Activated gamma-delta T cell treated with Interleukin-2 at 50 U/mL for 16 hours (primary cell): ENCODE measurements around the gene BACH2.
"Not testable (repeated sequence)": the region's sequence is repeated elsewhere in the genome, so short reads cannot be mapped to it uniquely, and the experiment has no call there.

Experiments
- DNase-seq: peaks from one replicate; pipeline ENCODE4 v3.0.0-alpha.2; 2020

Gene BACH2

DNA sequence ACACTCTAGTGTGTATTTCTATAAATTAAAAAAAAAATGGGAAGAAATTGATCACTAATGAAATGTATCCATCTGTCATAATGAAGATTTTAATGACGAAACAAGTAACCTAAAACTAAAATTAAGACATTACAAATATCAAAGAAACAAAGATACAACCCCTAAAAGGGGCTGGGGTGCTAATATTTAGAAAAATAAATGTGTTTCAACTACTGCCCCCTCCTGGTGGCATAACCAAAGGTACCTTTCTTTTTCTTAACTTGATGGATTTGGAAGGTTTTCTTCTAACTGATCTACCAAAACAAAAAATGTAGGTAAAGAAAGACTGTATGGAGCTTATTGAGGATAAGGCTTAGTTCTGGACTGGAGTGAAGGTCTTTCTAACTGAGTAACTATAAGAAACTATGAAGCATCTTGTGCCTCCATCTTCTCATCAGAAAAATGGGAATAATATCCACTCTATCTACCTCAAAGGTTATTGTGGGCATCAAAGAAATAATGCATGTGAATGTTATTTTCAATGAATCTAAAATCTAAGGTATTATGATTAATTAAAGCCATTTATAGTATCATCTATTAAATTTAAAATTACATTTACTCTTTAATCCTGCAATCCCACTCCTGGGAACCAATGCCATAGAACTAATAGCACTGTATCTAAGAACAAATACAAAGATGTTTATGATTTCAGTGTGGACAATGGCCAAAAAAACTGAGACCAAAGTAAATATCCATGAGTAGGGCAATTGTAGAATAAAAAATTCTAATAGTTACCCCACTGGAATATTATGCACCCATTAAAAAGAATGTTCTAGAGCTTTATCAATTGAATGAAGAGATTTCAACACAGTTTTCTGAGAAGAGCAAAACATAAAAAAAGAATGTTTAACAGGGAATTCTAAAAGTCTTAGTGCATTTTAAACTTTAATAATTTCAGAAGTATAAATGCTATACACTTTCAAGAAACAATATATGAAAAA is 117.2 kb downstream of the BACH2 start:
- no peak for DNase-seq

DNA sequence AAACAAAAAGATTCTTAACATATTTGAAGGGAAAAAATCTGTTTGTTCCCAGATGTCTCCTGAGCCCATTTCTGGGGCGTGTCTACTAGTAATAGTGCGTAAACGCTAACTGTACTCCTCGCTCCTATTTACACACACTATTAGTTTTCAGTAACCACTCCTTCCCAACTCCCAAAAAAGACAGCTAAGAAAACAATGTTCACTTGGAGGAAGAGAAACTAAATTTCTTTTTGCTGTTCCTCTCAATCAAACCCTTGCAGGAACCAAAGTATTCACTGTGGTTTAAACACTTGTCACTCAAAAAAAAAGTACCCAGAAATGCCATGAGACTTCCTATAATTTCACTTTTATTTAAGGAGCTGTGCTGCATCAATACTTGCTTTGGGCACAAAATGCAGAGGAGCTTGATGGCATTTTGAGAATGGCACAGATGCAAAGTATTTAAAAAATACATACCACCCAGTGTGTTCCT is 118.2 kb downstream of the BACH2 start:
- no peak for DNase-seq

DNA sequence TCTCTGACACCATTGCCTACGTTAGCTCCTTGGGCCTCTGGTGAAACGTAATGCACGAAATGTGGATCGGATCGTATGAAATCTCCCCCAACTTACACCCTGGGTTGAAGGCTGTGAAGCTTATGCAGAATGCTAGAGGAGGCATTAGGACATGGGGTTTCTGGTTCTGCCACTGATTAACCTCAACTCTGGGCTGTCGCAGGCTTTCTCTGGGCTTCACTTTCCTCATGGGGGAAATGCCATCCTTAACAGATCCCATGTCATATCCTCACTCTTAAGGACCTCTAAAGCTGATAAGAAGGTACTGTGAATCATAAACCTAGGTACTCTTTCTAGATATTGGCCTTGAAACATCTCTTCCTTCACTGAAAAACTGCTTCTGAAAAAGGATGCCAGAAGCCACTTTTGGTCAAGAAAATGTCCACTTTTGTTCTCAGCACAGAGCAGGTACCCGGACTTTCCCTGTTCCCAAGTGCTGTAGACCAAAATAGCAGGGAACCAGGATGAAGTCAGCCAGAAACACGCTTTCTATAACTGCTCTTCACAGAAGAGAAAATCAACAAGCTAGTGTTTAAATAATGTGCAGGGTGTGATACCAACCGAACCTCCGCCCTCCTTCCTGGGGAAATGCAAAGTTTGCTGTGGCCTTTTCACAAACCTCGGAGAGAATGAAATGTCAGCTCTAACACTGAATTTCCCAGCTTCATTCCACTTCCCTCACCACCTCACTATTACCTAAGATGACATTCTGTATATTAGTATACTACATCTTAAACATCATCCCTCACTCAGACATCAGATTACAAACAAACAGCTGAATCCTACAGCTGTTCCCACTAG is 118.9 kb downstream of the BACH2 start:
- DNase-seq: no peak

DNA sequence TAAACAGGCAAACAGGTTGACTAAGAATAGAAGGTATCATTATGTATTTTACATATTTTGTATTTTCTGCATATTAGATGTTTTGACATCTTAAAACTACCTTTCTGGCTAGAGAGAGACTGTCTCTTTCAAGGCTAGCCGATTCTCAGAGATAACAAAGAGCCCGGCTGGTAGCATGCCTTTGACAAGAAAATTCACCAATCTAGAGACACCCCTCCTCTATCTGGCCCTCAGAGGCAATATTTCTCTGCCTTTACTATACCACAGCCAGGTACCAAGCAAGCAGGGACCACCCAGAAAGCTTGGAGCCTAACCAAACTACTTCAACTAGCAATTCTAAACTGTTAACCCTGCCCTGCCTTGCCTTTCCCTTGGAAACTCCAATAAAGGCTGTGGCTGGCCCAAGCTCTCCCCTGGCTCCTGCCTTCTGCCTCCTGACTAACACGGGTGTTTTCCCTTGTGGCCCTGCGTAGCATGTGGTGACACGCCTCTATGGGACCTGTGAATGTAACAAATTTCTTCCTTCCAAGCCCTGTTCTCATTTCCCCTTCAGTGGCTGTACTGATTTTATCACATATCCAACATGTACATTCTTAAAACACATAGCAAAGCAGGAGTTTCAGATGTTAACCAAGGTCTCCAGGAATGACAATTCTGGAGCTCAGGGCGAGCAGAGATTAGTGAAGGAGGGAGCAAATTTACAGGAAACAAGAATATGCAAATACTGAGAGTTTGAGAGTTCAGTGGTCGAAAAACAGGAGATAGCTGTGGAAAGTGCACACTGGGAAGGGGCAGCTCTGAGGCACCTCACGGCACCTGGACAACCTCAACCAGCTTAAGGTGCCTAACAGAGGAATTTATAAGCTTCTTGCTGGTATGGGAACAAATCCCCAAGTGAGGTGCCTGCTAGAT is 120.8 kb downstream of the BACH2 start:
- no peak for DNase-seq

DNA sequence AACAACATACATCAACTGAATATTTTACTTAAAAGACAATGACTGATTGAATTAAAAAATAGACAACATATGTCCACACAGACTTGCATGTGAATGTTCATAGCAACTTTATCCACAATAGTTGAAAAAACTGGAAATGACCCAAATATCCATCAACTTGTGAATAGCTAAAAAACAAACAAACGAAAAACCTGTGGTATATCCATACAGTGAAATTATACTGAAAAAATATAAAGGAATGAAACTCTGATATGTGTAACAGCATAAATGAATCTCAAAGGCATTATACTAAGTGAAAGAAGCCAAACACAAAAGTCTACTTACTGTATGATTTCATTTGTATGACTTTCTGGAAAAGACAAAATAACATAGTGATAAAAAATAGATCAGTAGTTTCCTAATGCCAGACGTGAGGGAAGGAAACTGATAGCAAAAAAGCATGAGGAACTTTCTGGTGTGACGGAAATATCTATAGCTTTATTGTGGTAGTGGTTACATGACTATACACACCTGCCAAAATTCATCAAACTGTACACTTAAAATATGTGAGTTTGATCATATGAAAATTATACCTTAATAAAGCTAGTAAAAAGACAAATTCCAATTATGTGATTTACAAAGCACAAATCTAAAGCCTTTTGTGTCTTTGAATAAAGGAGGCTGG is 123.2 kb downstream of the BACH2 start:
- DNase-seq: no peak

DNA sequence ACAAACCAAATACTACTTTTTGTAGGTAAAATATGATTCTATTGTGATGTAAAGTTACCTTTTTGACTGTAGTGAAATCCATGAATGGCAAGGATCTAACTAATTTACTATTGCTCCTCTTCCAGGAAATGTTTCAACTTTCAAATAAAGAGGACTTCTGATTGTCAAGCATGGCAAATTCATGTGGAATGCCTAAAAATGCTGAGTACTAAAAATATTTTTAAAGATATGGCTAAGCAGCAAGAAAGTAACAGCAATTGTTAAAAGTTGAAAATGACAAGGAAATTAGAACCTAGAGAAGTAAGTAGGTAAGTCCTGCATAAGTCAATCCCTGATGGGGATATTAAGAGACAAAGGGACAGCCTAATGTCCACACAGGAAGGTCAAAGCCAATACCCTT is 126.0 kb downstream of the BACH2 start:
- no peak for DNase-seq

DNA sequence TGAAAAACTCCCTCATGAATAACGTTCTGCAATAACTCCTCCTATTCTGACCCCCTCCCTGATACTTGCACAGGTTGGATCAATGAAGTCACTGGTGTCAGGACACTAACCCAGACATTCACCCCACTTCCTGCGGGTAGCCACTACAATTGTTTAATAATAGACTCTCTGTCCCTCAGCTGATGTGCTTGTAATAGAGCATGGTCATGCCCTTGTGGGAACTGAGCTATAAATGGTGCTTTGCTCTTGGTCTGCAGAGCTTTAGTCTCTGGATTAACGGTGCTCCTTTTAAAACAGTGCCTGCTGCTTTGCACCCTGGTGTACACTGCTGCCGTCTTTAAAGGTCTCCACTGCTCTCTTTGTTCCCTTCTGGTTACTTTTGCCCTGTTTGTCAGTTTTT is 127.3 kb downstream of the BACH2 start:
- DNase-seq: no peak

DNA sequence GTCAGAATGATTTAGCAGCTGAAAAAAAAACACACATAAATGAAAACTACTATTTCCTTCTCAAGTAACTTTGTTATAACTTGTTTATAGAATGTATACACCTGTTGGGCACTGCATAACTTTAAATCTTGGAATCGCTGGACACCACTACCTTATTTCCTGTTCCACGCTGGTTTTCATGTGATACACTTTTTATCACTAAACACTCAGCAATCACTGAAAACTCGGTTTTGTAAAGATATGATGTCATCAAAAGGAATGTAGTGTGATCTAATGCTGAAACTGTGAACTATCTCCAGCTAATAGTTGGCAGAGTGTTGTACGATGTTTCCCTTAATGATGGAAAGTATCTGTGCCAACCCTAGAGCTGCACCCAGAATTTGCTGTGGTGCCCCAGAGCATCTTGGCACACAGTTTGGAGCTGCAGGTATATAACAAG is 127.9 kb downstream of the BACH2 start:
- DNase-seq: no peak

DNA sequence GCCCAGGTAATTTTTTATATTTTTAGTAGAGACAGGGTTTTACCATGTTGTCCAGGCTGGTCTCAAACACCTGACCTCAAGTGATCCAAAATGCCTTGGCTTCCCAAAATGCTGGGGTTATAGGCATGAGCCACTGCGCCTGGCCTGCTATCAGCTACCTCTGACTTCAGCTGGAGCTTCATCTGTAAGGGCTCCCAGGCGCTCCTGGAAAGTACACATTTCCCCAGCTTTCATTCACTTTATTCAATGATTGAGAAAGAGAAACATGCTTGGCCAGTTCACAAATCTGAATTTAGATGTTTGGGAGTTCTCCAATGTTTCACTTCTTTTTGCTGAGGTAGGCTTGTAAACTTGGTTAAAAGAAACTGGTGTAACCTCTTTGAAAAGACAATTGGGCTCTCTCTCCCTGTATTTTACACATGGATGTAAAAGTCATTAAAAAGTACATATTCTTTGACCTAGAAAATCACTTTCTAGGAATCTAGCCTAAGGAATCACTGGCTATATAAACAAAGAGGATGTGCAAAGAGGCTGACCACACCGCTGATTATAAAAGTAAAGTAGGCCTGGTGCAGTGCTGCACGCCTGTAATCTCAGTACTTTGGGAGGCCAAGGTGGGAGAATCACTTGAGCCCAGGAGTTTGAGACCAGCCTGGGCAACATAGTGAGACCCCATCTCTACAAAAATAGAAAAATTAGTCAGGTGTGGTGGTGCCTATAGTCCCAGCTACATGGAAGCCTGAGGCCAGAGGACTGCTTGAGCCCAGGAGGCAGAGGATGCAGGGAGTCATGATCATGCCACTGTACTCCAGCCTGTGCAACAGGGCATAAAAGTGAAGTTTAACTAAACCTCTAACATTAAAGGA is 128.9 kb downstream of the BACH2 start:
- no peak for DNase-seq

DNA sequence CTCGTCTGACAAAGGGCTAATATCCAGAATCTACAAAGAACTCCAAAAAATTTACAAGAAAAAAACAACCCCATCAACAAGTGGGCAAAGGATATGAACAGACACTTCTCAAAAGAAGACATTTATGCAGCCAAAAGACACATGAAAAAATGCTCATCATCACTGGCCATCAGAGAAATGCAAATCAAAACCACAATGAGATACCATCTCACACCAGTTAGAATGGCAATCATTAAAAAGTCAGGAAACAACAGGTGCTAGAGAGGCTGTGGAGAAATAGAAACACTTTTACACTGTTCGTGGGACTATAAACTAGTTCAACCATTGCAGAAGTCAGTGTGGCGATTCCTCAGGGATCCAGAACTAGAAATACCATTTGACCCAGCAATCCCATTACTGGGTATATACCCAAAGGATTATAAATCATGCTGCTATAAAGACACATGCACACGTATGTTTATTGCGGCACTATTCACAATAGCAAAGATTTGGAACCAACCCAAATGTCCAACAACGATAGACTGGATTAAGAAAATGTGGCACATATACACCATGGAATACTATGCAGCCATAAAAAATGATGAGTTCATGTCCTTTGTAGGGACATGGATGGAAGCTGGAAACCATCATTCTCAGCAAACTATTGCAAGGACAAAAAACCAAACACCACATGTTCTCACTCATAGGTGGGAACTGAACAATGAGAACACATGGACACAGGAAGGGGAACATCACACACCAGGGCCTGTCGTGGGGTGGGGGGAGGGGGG is 130.3 kb downstream of the BACH2 start:
- not testable (repeated sequence) for DNase-seq

DNA sequence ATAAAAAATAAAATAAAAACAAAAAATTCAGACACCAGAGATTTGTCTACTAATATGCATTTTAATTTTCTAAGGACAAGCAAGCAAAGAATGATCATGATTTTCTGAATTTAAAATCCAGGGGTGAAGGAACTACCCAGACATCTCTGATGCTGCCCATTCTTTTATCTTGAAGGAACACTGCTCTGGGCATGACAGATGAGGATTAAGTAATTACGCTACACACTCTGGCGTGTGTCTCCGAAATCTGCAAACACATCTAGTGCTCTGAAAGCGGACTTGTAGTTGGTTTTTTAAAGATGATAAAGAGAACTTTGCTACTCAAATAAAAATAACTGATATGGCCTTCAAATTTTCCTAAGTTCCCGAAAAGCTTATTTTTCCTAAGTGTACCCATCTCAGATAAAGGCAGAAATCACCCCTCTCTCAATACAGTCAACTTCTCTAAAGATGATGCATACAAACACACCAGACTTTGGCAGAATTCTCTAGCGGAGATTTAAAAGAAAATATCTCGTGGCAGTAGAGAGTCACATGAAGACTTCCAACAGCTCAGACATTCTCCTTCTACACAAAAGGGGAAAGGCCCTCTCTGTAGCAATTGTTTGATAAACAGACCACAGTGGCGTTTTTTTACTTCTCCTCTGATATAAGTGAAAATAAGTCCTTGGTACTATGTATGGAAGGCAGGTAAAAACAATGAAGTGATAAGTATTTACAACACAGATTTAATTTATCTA is 133.8 kb downstream of the BACH2 start:
- DNase-seq: no peak

DNA sequence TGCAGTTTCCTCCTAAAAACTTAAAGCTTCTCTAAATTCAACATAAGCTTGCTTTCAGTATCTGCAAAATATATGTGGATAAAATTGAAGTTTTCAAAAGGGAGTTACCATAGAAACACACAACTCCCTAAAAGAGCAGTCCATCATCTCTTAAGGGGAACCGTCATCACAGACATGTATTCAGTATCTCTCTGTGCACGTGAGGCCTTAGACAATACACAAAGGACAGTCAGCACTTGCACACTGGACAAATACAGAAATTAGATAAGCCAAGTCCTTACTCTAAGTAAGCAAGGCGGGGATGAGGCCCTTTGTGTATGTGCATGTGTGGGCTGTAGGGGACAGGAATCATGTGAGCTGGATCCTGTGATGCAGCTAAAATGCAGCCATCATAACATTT is 136.6 kb downstream of the BACH2 start:
- DNase-seq: no peak

DNA sequence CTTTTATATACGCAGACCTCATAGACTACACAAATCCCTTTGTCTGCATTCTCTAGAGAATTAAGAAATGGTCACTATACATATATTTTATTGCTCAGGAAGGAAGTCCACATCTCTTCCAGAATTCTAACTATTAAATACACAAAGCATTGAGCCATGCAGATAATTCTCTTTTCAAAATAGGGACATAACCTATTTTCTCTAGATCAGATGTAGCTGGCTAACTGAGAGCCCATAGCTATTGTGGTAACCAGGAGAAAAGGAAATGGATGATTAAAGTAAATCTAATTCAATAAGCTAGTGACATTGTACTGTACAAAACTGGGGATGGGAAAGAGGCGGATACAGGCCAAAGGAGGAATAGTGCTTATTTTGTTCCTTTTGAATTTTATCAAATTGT is 137.2 kb downstream of the BACH2 start:
- DNase-seq: no peak

DNA sequence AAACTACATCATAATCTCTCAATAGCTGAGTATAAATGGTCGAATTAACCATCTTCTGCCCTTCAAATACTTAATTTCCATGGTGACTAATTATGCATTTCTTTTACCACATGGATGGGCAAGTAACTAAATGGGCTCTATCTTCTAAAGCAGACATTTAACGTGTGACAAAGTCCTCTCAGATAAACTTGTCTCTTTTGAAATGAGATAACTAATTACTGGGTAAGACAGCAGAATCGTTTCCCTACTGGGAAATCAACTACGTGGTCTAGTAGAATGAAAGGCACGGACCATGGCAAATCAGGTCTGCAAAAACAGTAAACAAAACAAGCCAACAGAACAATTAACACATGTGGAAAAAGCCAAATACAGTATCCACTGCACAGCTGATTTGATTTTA is 137.7 kb downstream of the BACH2 start:
- no peak for DNase-seq

DNA sequence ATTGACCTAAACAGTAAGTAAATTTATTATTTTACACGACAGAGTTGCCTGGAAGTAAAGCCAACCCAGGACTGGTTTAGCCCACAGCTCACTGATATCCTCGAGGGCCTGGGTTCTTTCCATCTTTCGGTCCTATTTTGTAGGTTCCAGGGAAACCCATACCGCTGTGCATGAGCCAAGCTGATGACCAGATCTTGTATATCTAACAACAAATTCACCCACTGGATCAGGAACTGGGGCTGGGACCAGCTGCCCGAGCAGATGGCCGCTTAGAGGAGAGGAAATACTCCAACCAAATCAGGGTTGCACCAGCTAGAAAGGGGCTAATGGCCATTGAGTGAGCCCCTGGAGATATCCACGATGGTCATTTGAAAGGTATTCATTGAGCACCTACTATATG is 139.2 kb downstream of the BACH2 start:
- no peak for DNase-seq

DNA sequence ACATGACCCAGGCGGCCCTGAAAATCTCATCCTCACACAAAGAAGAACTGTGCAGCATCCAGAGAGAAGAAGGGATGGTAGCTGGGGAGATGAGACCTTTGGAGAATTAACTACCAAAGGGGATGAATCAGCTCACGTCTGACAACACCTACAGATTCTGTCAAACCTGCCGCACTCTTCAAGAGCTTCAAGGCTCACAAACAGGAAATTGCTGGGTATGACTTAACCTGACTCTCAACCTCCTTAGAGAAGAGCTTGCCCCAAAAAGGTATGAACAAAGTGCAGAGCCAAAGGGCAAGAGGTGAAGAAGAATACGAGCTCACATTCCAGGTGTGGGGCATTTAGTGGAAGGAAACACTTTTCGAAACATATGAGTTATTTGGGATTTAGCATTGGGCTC is 139.8 kb downstream of the BACH2 start:
- peak; percentile 44 for DNase-seq

DNA sequence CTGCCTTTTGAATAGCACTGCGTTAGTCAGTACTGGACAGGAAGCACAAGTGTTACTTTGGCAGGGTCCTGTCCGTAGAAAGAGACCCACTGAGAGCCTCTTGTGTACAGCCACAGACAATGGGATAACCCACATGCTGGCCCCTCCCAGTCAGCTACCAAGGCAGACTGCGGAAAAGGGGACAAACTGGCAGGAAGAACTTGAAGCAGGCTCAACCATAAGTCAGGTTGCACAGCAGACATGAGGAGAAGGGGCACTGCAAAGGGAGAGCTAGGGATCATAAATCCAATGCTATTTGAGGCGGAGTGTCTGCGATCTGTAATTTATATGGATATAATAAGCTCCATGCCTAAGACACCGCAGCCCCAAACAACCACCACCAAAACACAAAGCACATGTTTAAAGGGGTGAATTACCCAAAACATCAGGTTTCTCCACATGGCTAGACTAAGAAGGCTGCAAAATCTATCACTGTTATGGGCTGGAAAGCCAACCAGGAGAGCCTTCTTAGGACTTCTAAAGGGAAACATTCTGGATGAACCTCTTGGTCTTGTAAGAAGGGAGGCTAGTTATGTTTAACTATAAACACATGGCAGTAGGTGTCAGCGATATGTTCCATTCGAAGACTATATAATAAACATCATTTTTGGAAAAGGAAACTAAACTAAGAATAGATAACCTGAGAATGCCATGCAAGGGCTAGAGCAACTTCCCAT is 141.7 kb downstream of the BACH2 start:
- no peak for DNase-seq

DNA sequence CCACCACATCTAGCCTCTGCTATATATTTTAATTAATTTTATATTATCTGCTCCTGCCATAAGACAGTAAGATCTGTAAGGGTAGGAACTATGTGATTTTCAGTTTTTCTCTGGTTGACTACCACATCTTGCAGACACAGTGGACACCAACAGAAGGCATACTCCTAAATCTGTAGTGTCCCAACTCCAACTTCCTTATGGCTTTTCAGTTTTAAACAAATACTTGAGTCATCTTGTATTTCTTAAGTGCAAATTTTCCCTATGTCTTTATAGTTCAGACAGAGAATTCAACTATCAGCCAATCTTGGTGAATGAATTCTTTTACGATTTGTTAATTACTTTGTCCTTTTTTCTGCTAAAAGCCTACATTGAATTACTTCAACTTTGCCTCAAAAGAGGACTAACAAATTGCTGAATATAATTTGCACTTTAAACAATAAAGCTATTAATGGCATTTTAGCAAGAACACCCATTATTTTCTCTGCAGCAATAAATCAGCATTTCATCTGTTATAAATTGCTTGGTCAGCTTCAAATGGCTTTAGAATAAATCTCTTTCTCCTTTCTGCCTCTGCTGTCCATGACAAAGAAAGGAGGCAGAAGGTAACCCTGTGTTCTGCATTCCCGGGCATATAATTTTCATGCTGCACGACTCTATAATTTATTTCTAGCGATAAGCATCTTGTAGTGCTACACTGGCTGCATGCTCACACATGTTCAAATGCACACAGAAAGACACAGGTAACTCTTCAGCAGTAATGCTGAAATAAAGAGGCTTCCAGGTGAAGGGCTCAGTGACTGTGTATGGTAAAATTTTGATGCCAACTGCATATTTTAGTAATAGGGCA is 144.8 kb downstream of the BACH2 start:
- DNase-seq: no peak
